ENCODE results near the gene CMTM3.

DNA sequence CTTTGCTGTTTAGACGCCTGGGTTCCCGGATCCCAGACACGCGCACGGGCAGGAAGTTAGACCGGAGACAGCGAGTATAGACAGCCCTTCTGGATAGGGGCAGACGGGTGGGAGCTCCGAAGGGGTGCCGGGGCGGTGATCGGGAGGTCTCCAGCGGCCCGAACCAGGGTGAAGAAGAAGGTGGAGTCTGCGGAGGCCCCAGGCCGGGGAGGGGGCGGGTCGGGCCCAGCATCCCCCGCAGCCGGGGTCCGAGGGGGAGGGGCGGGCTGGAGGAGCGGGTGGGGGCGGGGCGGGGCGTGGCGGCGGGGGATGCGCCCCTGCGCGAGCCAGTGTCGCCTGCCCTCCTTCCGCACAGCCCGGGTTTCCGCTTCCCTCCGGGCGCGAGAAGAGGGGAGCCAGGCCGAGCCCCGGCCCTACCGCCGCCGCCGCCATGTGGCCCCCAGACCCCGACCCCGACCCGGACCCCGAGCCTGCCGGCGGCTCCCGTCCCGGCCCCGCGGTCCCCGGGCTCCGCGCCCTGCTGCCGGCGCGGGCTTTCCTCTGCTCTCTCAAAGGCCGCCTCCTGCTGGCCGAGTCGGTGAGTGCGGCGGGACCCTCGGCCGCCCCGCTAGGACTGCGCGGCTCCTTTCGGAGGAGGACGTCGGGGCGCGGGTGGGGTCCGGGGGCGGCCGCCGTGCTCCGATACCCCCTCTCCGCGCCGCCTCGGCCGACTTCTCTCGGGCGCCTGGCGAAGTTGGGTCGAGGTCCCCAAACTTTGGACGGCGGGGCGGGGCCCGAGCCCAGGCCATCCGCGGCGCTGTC, at the start of gene CMTM3:
- TF ChIP-seq, protein P1, sequence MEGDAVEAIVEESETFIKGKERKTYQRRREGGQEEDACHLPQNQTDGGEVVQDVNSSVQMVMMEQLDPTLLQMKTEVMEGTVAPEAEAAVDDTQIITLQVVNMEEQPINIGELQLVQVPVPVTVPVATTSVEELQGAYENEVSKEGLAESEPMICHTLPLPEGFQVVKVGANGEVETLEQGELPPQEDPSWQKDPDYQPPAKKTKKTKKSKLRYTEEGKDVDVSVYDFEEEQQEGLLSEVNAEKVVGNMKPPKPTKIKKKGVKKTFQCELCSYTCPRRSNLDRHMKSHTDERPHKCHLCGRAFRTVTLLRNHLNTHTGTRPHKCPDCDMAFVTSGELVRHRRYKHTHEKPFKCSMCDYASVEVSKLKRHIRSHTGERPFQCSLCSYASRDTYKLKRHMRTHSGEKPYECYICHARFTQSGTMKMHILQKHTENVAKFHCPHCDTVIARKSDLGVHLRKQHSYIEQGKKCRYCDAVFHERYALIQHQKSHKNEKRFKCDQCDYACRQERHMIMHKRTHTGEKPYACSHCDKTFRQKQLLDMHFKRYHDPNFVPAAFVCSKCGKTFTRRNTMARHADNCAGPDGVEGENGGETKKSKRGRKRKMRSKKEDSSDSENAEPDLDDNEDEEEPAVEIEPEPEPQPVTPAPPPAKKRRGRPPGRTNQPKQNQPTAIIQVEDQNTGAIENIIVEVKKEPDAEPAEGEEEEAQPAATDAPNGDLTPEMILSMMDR (IDR thresholded peaks at IDR 0.05): peak; percentile 56; the same call in 1 of the 2 replicates
- TF ChIP-seq, protein P2, sequence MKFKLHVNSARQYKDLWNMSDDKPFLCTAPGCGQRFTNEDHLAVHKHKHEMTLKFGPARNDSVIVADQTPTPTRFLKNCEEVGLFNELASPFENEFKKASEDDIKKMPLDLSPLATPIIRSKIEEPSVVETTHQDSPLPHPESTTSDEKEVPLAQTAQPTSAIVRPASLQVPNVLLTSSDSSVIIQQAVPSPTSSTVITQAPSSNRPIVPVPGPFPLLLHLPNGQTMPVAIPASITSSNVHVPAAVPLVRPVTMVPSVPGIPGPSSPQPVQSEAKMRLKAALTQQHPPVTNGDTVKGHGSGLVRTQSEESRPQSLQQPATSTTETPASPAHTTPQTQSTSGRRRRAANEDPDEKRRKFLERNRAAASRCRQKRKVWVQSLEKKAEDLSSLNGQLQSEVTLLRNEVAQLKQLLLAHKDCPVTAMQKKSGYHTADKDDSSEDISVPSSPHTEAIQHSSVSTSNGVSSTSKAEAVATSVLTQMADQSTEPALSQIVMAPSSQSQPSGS (CRISPR knock-in tag; IDR thresholded peaks at IDR 0.05; ENCODE audit: borderline replicate concordance, low read depth): no peak
- TF ChIP-seq, protein P3, sequence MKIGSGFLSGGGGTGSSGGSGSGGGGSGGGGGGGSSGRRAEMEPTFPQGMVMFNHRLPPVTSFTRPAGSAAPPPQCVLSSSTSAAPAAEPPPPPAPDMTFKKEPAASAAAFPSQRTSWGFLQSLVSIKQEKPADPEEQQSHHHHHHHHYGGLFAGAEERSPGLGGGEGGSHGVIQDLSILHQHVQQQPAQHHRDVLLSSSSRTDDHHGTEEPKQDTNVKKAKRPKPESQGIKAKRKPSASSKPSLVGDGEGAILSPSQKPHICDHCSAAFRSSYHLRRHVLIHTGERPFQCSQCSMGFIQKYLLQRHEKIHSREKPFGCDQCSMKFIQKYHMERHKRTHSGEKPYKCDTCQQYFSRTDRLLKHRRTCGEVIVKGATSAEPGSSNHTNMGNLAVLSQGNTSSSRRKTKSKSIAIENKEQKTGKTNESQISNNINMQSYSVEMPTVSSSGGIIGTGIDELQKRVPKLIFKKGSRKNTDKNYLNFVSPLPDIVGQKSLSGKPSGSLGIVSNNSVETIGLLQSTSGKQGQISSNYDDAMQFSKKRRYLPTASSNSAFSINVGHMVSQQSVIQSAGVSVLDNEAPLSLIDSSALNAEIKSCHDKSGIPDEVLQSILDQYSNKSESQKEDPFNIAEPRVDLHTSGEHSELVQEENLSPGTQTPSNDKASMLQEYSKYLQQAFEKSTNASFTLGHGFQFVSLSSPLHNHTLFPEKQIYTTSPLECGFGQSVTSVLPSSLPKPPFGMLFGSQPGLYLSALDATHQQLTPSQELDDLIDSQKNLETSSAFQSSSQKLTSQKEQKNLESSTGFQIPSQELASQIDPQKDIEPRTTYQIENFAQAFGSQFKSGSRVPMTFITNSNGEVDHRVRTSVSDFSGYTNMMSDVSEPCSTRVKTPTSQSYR (CRISPR knock-in tag; IDR thresholded peaks at IDR 0.05): no peak
- no peak for TF ChIP-seq NFE2L1 (CRISPR knock-in tag; IDR thresholded peaks at IDR 0.05)
- no peak for TF ChIP-seq ZNF232 (CRISPR knock-in tag; IDR thresholded peaks at IDR 0.05)
